NT2/D1 (cell line): ENCODE measurements around the gene FBXW7.

Experiments
- SUZ12 ChIP-seq: IDR thresholded peaks from 2 replicates; pipeline ENCODE4 v1.6.1; 2011; ENCODE audit not compliant: insufficient read length, insufficient read depth; ENCODE audit errors: extremely low read depth
- YY1 ChIP-seq: IDR thresholded peaks from 2 replicates; pipeline ENCODE4 v1.6.1; 2011; ENCODE audit not compliant: insufficient read length, insufficient read depth
- ZNF274 ChIP-seq: IDR thresholded peaks from 2 replicates; pipeline ENCODE4 v1.6.1; 2011; ENCODE audit warnings: mild to moderate bottlenecking, low read depth, low read length

- no peak for TF ChIP-seq YY1
- TF ChIP-seq ZNF274: no peak
- TF ChIP-seq SUZ12: no peak
These were observed 35.6 kb downstream of the FBXW7 start for GRCh38 chr4:152500275-152500674.
